KMS-11 (cell line): Measurements from ENCODE around the gene CCDC201.

ENCODE experiments used
- H2AFZ ChIP-seq: fragments of 200-600 bp; sonication (generic); 2 replicates; pipeline ENCODE4 v1.6.1; 2016; ENCODE audit warnings: antibody characterized with exemption, mixed run types, low read depth
- H3K27ac ChIP-seq: fragments of 200-600 bp; sonication (generic); 2 replicates; pipeline ENCODE4 v1.6.1; 2016; ENCODE audit warnings: mild to moderate bottlenecking, mixed run types
- H3K27me3 ChIP-seq: fragments of 200-600 bp; sonication (generic); 2 replicates; pipeline ENCODE4 v1.6.1; 2017; ENCODE audit warnings: mild to moderate bottlenecking, low read depth, mixed run types, moderate library complexity; ENCODE audit not compliant: insufficient read depth
- H3K36me3 ChIP-seq: fragments of 200-600 bp; sonication (generic); 2 replicates; pipeline ENCODE4 v1.6.1; 2017; ENCODE audit warnings: mild to moderate bottlenecking, mixed run types; ENCODE audit not compliant: insufficient read depth
- H3K4me1 ChIP-seq: fragments of 200-600 bp; sonication (generic); 2 replicates; pipeline ENCODE4 v1.6.1; 2016; ENCODE audit warnings: mild to moderate bottlenecking, low read depth, mixed run types; ENCODE audit not compliant: poor library complexity, severe bottlenecking
- H3K4me2 ChIP-seq: fragments of 200-600 bp; sonication (generic); 2 replicates; pipeline ENCODE4 v1.7.0; 2016; ENCODE audit warnings: mild to moderate bottlenecking, mixed run types
- H3K4me3 ChIP-seq: fragments of 200-600 bp; sonication (generic); IDR thresholded peaks from 2 replicates; pipeline ENCODE4 v1.6.1; 2017; ENCODE audit warnings: low read depth, low read length, mixed read lengths; ENCODE audit not compliant: insufficient read depth
- H3K79me2 ChIP-seq: fragments of 200-600 bp; sonication (generic); 2 replicates; pipeline ENCODE4 v1.6.1; 2016; ENCODE audit warnings: low read depth, mixed run types; ENCODE audit not compliant: insufficient read depth
- H3K9ac ChIP-seq: fragments of 200-600 bp; sonication (generic); 2 replicates; pipeline ENCODE4 v1.6.1; 2016; ENCODE audit warnings: mild to moderate bottlenecking, mixed run types
- H4K20me1 ChIP-seq: fragments of 200-600 bp; sonication (generic); 2 replicates; pipeline ENCODE4 v1.6.1; 2016; ENCODE audit warnings: mild to moderate bottlenecking, mixed run types; ENCODE audit not compliant: insufficient read depth
- TF ChIP-seq, protein P1 (sequence below): fragments of 200-600 bp; sonication (generic); conservative IDR thresholded peaks from 2 replicates; pipeline ENCODE4 v1.6.1; 2017; ENCODE audit warnings: low read depth, mild to moderate bottlenecking, antibody characterized with exemption, low read length, moderate library complexity, mixed read lengths

CCDC201 gene, protein sequence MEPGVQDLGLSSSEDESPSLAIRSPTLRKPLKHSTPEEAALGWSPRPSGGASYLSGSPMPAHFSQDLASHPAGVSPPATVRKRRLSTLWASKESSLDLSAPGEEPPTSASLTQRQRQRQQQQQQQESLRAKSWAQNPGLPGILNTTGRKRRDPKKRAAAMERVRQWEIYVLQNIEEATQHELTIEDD

DNA sequence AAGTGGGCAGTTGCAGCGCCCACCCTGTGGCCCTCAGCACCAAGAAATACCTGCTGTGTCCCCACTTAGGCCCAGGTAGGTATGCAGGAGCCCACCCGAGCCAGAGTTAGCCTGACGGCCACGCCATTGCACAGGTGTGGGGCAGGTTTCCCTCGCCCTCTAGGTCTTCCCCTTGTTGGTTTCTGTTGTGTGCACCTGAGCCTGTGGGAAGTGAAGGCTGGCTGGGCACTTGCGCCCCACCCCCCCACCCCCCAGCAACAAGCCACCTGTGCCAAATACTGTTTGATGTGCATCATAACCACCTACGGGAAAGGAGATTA, at the start of gene CCDC201:
CCDC201 (minus strand) TSS at position 48 of the 320 bp plus-strand sequence. CDS start 75 bp downstream, outside the sequence.
- no peak within 1 kb of the TSS for H3K4me3 ChIP-seq
- no peaks in the 10 kb centered on the region for H3K27me3 ChIP-seq
- no peak within 1 kb of the TSS for H3K9ac ChIP-seq
- no peaks in the 10 kb centered on the region for H3K36me3 ChIP-seq
- TF ChIP-seq, protein P1, sequence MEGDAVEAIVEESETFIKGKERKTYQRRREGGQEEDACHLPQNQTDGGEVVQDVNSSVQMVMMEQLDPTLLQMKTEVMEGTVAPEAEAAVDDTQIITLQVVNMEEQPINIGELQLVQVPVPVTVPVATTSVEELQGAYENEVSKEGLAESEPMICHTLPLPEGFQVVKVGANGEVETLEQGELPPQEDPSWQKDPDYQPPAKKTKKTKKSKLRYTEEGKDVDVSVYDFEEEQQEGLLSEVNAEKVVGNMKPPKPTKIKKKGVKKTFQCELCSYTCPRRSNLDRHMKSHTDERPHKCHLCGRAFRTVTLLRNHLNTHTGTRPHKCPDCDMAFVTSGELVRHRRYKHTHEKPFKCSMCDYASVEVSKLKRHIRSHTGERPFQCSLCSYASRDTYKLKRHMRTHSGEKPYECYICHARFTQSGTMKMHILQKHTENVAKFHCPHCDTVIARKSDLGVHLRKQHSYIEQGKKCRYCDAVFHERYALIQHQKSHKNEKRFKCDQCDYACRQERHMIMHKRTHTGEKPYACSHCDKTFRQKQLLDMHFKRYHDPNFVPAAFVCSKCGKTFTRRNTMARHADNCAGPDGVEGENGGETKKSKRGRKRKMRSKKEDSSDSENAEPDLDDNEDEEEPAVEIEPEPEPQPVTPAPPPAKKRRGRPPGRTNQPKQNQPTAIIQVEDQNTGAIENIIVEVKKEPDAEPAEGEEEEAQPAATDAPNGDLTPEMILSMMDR, result no peak
- no peak within 1 kb of the TSS for H3K4me2 ChIP-seq
- H3K27ac ChIP-seq, result no peak within 1 kb of the TSS
- no peaks in the 10 kb centered on the region for H3K4me1 ChIP-seq
- no peaks in the 10 kb centered on the region for H3K79me2 ChIP-seq
- H2AFZ ChIP-seq, result no peak within 1 kb of the TSS
- H4K20me1 ChIP-seq, result no peaks in the 10 kb centered on the region

DNA sequence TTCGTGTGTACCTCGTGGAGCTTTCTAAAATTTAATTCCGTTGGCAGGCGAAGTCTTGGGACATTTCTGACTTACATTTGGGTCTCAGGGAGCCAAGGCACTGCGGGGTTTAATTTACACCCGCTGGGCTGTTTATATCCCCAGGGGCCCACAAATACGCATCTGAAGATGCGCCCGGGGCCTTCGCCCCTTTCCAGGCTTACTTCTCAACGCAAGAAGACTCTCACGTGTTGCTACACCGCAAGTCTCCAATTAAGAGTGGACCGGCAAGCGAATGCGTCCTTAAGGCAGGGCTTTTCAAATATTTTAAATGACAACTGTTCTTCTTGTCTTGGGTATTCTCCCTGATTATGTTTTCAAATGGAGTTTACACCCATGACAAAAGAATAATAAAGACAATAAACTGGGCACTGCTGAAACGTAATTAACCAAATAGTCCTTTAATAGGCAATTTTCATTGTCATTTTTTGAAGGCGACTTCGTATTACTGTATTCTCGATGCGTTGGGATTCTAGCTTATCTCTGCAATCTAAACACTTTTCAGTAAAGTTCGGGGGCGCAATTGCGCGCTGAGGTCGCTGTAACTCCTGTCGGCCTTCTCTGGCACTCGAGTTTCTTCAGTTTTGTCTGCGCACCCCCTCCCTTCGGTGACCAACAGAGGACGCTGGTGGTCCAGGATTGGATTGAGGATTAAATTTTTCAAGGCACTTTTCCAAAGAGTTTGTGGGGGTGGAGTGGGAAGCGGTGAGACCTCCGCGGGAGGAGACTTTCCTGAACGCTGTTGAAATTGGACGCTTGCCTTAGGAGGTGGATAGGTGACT, 49.0 kb upstream of the CCDC201 start:
- peak overlapping the region; percentile 18; the same call in 1 of the 2 replicates for H3K9ac ChIP-seq
- no peak overlapping the region for H3K4me3 ChIP-seq
- H3K27me3 ChIP-seq, result no peaks in the 10 kb centered on the region; the same call in 1 of the 2 replicates
- H4K20me1 ChIP-seq, result no peaks in the 10 kb centered on the region
- H3K79me2 ChIP-seq, result no peaks in the 10 kb centered on the region
- H3K36me3 ChIP-seq, result no peaks in the 10 kb centered on the region
- peak overlapping the region; percentile 79 for H3K4me2 ChIP-seq
- peaks cover 29% of the 10 kb centered on the region for H3K4me1 ChIP-seq
- H2AFZ ChIP-seq, result peak overlapping the region; percentile 82
- H3K27ac ChIP-seq, result no peak overlapping the region
- TF ChIP-seq, protein P1, result peak; percentile 97

DNA sequence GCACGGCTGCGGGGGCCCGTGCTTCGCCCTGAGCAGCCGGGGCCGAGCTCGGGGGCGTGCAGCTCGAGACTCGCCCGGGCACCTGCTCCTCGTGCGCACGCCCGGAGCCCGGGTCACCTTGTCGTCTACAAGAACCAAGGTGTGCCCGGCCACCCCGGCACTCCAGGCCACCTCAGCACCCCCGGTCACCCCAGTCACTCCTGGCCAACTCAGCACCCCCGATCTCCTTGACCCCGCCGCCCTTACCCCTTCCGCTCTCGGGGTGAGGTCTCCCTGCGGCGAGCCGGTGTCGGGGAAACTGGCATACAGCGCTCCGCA, 48.5 kb upstream of the CCDC201 start:
- H3K27me3 ChIP-seq, result no peaks in the 10 kb centered on the region; the same call in 1 of the 2 replicates
- H3K4me2 ChIP-seq, result peak overlapping the region; percentile 79
- H3K9ac ChIP-seq, result no peak overlapping the region
- H3K4me3 ChIP-seq, result no peak overlapping the region
- H3K79me2 ChIP-seq, result no peaks in the 10 kb centered on the region
- peak overlapping the region; percentile 82 for H2AFZ ChIP-seq
- no peak overlapping the region for H3K27ac ChIP-seq
- TF ChIP-seq, protein P1, result no peak
- H3K36me3 ChIP-seq, result no peaks in the 10 kb centered on the region
- H3K4me1 ChIP-seq, result peaks cover 29% of the 10 kb centered on the region
- H4K20me1 ChIP-seq, result no peaks in the 10 kb centered on the region

DNA sequence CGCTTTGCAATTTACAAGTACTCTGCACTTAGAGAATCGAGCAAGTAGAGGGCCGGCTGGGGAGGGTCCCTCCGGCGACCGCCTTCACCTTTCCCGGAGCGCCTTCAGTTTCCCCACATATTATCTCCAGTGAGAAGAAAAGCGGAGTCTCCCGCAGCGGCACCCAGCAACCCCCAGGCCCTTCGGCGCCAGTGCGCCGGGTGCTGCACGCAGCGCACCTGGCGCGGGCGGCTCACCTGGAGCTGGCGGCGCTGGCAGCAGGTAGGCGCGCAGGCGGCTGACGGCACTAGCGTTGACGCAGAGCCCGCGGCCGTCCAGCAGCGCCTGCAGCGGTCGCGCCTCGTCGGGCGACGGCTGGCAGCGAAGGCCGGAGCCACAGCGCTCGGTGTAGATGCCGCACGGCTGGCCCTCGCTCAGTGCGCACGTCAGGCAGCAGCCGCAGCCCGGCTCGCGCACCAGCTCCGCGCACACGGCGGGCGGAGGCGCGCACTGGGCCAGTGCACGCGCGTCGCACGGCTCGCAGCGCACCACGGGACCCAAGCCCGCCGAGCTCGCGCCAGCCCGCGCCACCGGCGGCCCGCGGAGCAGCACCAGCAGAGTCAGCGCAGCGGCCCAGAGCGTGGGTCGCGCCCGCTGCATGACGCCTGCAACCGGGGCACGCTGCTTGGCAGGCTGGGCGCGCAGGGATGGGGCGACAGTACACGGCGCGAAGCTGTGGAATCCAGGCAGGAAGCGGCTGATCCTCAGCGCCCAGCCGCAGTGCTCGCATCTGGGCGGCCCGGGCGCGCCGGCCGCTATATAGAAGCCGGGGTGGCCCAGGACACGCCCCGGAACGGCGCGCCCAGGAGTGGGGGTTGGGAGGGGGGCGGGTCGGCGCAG, 47.9 kb upstream of the CCDC201 start, which contains the start of gene IGFBP3:
IGFBP3 (minus strand) TSS at position 771 of the 879 bp plus-strand sequence; CDS start at position 639, 132 bp downstream.
- no peaks in the 10 kb centered on the region for H4K20me1 ChIP-seq
- H2AFZ ChIP-seq, result peak within 1 kb of the TSS; percentile 82
- peaks cover 29% of the 10 kb centered on the region for H3K4me1 ChIP-seq
- no peaks in the 10 kb centered on the region for H3K36me3 ChIP-seq
- H3K27ac ChIP-seq, result no peak within 1 kb of the TSS
- peak within 1 kb of the TSS; percentile 79 for H3K4me2 ChIP-seq
- no peak within 1 kb of the TSS for H3K4me3 ChIP-seq
- H3K27me3 ChIP-seq, result no peaks in the 10 kb centered on the region; the same call in 1 of the 2 replicates
- H3K9ac ChIP-seq, result no peak within 1 kb of the TSS; the same call in 1 of the 2 replicates
- TF ChIP-seq, protein P1, result no peak
- no peaks in the 10 kb centered on the region for H3K79me2 ChIP-seq
